Aorta (tissue), 5 donors: ENCODE results near the gene MMUT. TPM values are rescaled to one million over a fixed set of nuclear protein-coding genes. Genes with fewer than 3 reads are reported as not detected.

Source experiments
- ATAC-seq: fragments of 200-7000 bp; cut with Tn5 transposase; one replicate; pipeline ENCODE4 v1.9.1; 2022; ENCODE audit warnings: moderate library complexity; ENCODE audit not compliant: low FRiP score
- DNase-seq, 2 donors: peaks; one replicate each; pipeline ENCODE4 v3.0.0-alpha.2; 2020
- H3K27ac ChIP-seq, 2 donors: one replicate each; pipeline ENCODE4 v1.5.1; 2013; ENCODE audit warnings: low read length in 2 of 2, mild to moderate bottlenecking in 2 of 2, moderate library complexity in 2 of 2, control low read depth in 1 of 2, inconsistent platforms in 1 of 2, low read depth in 1 of 2
- H3K27me3 ChIP-seq, 2 donors: one replicate each; pipeline ENCODE4 v1.6.1; 2013; ENCODE audit warnings: control low read depth in 1 of 2, low read length in 1 of 2, mild to moderate bottlenecking in 1 of 2, moderate library complexity in 1 of 2; ENCODE audit not compliant: insufficient read depth in 2 of 2, control insufficient read depth in 1 of 2
- H3K36me3 ChIP-seq, 2 donors: one replicate each; pipeline ENCODE4 v1.6.1; 2013; ENCODE audit warnings: control low read depth in 1 of 2, low read length in 1 of 2, mild to moderate bottlenecking in 1 of 2; ENCODE audit not compliant: insufficient read depth in 2 of 2, control insufficient read depth in 1 of 2
- H3K4me1 ChIP-seq, 2 donors: one replicate each; pipeline ENCODE4 v1.6.1; 2013; ENCODE audit warnings: low read length in 2 of 2, control low read depth in 1 of 2, mild to moderate bottlenecking in 1 of 2, moderate library complexity in 1 of 2; ENCODE audit not compliant: insufficient read depth in 2 of 2, control insufficient read depth in 1 of 2
- H3K4me3 ChIP-seq, 2 donors: one replicate each; pipeline ENCODE4 v1.5.1; 2013; ENCODE audit warnings: low read length in 2 of 2, control low read depth in 1 of 2, mild to moderate bottlenecking in 1 of 2
- H3K9me3 ChIP-seq: one replicate; pipeline ENCODE4 v1.6.1; 2013; ENCODE audit warnings: mild to moderate bottlenecking, low read length; ENCODE audit not compliant: control insufficient read depth
- WGBS, 2 donors: extraction: QIAGEN DNeasy Blood & Tissue Kit; methylation state at CpG; one replicate each; pipeline ENCODE4 v1.1.7; 2013; 5-methylcytosine and 5-hydroxymethylcytosine counted together
- intact Hi-C, 2 donors: fragments of 100-400 bp; cut with DNase I; formaldehyde crosslinking; loops; one replicate each; pipeline versions ENCODE4 v1.14.2 to v1.15.0; 2022
- long read RNA-seq, 2 donors: library from polyadenylated mRNA; unstranded; transcript quantifications; one replicate each; pipeline ENCODE4 v2.0.0, GENCODE V29; 2020 to 2021
- polyA plus RNA-seq, 2 donors: library from polyadenylated mRNA; stranded (reverse); fragments of 200-250 nt; gene quantifications; one replicate each; pipeline ENCODE4 v1.2.3, GENCODE V29; 2013
- total RNA-seq, 2 donors: library from RNA; stranded (reverse); fragmentation: NEBNext Ultra II Directional; extraction: Animal tissue kit (Norgen Biotek cat#: 25700); gene quantifications; one replicate each; pipeline ENCODE4 v1.2.1, GENCODE V29; 2021
- donor health status: healthy with polysubstance abuse.
- donor health status: Bipolar disorder and iron deficiency.
- donor health status: DM: no; HTN: no; CAD: no.
- donor health status: DM: no; HTN: no; CAD: no.
- donor health status: DM: yes; HTN: yes; CAD: no.

MMUT gene
- 10 to 100 TPM; 20.7 to 24.2 TPM for total RNA-seq
- 10 to 100 TPM; 13.3 to 18.7 TPM for polyA plus RNA-seq
- long read RNA-seq, donor 1, transcript MUT-201 (13 exons, 3,749 nt), result major isoform, 57 of 78 reads
- long read RNA-seq, donor 1, partial matches to known transcripts, result 9 of 78 reads
- long read RNA-seq, donor 1, other reads (novel, unspliced or antisense), result 12 of 78 reads
- long read RNA-seq, donor 2, transcript MUT-201 (13 exons, 3,749 nt), result major isoform, 13 of 20 reads
- long read RNA-seq, donor 2, partial matches to known transcripts, result 1 of 20 reads
- long read RNA-seq, donor 2, other reads (novel, unspliced or antisense), result 6 of 20 reads

DNA sequence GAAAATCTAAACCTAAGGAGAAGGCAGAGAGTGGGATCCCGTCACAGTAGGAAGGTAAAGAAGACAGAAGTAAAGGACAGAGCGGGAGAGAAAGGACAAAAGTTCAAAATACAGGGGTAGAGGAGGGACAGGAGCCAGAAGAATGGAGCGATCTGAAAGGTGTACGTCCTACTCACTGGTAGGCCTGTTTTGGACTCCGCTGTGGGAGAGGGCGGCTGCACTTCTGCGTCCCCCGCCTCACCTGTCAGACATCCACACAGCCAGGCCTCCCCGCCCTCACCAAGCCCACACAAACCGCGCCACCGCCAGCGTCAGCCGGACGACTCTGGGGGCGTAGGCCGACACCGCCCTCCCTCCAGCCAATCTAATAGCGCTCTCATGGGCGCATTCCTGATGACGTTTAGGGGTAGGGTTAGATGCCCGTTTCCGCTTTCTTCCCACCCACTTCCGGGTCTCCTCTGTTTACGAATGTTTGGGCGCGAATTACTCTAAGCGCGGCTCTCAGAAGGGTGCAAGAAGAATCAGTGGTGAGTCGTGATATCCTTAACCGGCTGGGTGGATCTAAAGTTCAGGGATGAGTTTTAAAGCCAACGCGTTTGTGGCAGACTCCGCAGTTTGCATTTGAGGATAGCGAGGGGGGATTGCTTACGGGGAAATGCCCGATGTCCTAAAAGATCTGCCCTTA, at the start of gene MMUT, which contains the start of gene CENPQ:
TSS of gene MMUT (minus strand) at position 327 of the 685 bp plus-strand sequence. CDS start 3,787 bp downstream, outside the sequence.
TSS of gene CENPQ (plus strand) at position 444 of the 685 bp plus-strand sequence. CDS start 6,807 bp downstream, outside the sequence.
- ATAC-seq, result peak; percentile 99
- Histone ChIP-seq H3K4me1 (peaks cover 0 to 2% of the 10 kb centered on the region in 2 donors), H3K4me3 (peak within 1 kb of the TSS; percentile 94 to 100), H3K27ac (peak within 1 kb of the TSS; percentile 43 to 83), H3K36me3 (peaks cover 0 to 1% of the 10 kb centered on the region in 2 donors), H3K27me3 (no peaks in the 10 kb centered on the region), H3K9me3 (no peaks in the 10 kb centered on the region)
- intact Hi-C loops, result no loop called here
- 1% methylated on average over 37 of the region's 37 CpGs for WGBS, 2 donors
- DNase-seq, result peak; percentile 95 to 96

DNA sequence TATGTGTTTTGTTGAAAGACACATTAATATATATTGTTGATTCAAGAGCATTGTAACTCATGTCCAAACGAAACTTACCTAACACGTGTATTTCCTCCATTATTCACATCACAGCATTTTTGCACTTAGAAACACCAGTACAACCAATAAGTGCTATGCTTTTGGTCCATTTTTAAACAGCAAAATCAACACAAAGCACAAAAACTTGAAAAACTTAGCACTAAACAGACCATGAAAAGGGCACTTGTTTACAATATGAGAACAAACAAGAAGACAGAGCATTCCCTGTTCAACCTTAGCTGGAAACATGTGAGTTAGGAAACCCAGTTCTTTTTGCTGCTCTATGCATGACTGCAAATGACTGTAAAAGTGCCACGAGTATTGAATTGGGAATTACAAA, 46.3 kb upstream of the MMUT start:
- DNase-seq, result no peak

DNA sequence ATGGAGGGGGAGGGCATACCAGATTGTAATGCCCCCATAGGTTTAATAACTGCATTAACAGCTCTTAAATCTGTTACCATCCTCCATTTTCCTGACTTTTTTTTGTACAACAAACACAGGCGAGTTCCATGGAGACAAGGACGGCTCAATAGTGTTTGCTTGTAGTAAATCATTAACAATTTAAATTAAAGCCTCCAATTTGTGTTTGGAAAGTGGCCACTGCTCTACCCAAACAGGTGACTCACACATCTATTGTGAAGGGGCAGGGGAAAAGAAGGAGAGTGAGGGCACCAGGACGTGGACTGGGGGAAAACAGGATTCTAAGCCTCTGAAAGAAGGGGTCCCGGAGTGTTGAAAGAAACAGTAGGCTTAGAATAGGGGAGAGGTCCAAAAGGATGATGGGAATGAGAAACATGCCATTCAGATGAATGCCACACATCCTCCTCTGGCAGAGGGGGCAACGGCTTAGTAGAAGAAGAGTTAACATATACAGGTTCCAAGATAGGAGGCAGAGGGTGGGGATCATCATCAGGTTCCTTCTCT, 43.6 kb upstream of the MMUT start:
- ATAC-seq (no peak), DNase-seq (no peak)
- Histone ChIP-seq H3K27me3 (no peaks in the 10 kb centered on the region), H3K27ac (no peak overlapping the region), H3K4me3 (no peak overlapping the region), H3K36me3 (no peaks in the 10 kb centered on the region), H3K4me1 (no peaks in the 10 kb centered on the region), H3K9me3 (no peaks in the 10 kb centered on the region)
- WGBS, 2 donors, result 73 to 81% methylated on average over 5 of the region's 5 CpGs
- intact Hi-C loops, result no loop called here

More for the DNA sequence above, 46.3 kb upstream of the MMUT start:
- Histone ChIP-seq H3K9me3 (no peaks in the 10 kb centered on the region), H3K27me3 (no peaks in the 10 kb centered on the region), H3K4me1 (no peaks in the 10 kb centered on the region), H3K36me3 (no peaks in the 10 kb centered on the region), H3K4me3 (no peak overlapping the region), H3K27ac (no peak overlapping the region)
- 69 to 70% methylated on average over 3 of the region's 3 CpGs for WGBS, 2 donors
- ATAC-seq, result no peak
- intact Hi-C loops, result no loop called here

DNA sequence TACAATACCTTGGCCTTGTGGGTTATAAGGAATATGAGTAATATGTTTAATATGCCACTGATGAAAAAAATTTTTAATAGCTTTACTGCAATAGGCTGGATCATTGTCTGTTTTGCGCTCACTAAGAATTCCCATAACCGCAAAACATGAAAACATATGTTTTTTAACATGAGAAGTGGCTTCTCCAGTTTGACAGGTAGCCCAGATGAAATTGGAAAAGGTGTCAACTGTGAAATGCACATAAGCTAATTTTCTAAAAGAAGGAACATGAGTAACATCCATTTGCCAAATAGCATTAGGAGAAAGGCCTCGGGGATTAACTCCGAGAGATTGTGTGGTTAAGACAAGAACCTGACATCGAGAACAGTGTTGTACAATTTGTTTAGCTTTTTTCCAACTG, 41.6 kb upstream of the MMUT start:
- intact Hi-C loops, result no loop called here
- 70 to 87% methylated on average over 5 of the region's 5 CpGs for WGBS, 2 donors
- no peak for ATAC-seq
- H3K27me3 ChIP-seq, result no peaks in the 10 kb centered on the region
- H3K4me1 ChIP-seq, result no peaks in the 10 kb centered on the region
- no peak for DNase-seq
- H3K27ac ChIP-seq, result no peak overlapping the region
- H3K9me3 ChIP-seq, result no peaks in the 10 kb centered on the region
- H3K36me3 ChIP-seq, result no peaks in the 10 kb centered on the region
- no peak overlapping the region for H3K4me3 ChIP-seq

DNA sequence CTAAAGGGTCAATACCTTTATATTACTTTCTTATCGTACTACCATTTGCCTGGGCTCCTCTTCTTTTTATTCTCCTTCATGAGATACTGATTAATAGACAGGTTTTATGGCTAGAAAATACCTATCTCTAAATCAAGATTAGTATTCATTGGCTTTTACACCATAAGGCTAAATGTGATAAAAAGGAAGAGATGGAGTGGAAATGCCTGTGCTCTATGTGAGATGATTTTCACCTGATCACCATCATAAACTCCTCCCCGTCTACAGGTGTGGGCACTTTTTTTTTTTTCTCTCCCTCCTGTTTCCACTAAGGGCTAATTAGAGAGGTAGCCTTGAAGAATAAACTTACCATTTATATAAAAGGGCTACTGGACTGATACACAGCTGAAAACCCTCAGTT, 36.6 kb upstream of the MMUT start, which contains the start of gene GLYATL3:
TSS of gene GLYATL3 (plus strand) at position 301 of the 400 bp plus-strand sequence. CDS start 12,068 bp downstream, outside the sequence.
- no peaks in the 10 kb centered on the region for H3K9me3 ChIP-seq
- intact Hi-C loops, result no loop called here
- H3K27me3 ChIP-seq, result no peaks in the 10 kb centered on the region
- 41 to 82% methylated on average over 2 of the region's 2 CpGs for WGBS, 2 donors
- no peaks in the 10 kb centered on the region for H3K36me3 ChIP-seq
- H3K4me1 ChIP-seq, result no peaks in the 10 kb centered on the region
- no peak within 1 kb of the TSS for H3K27ac ChIP-seq
- H3K4me3 ChIP-seq, result no peak within 1 kb of the TSS
- ATAC-seq (no peak), DNase-seq (no peak)

DNA sequence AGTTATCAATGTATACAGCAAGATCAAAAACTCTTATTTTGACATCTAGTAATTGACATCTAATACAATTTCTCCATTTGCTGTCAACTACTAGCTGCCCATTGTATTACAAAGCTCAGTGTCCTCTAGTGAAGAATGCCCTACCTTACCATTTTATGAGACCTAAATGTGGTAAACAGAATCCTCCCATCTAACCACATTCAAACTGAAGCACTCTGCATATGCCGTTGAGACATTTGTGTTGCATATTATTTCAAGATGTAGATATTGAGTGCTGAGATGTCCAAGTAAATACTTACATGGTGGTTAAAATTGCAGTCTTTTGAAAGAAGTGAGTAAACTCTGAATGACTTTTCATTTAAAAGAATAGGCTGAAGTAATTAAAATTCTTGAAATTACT, 36.1 kb upstream of the MMUT start:
- no peaks in the 10 kb centered on the region for H3K9me3 ChIP-seq
- ATAC-seq (no peak), DNase-seq (no peak)
- no peaks in the 10 kb centered on the region for H3K27me3 ChIP-seq
- no peaks in the 10 kb centered on the region for H3K36me3 ChIP-seq
- no peak overlapping the region for H3K27ac ChIP-seq
- no peaks in the 10 kb centered on the region for H3K4me1 ChIP-seq
- intact Hi-C loops, result no loop called here
- no peak overlapping the region for H3K4me3 ChIP-seq
- WGBS, 2 donors, result 79 to 89% methylated on average over 1 of the region's 1 CpG

DNA sequence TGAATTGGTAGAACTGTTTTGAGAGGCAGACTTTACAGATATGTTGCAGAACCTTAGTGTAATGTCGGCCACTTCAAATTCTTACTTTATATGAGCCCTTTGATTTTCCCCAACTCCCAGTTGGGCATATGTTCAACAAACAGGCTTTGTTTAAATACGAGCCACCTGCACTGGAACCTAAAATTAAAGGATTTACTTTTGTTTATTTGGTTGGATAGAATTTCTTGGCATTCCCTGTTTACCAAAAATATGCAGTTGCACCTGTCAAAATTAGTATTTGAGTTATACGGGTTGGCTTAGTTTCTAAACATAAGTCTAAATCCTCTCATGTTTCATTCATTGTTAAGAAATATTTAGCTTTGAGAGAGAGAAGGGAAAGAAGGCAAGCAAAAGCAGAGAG, 34.3 kb upstream of the MMUT start:
- H3K4me3 ChIP-seq, result no peak overlapping the region
- ATAC-seq, result no peak
- no peak for DNase-seq
- no peaks in the 10 kb centered on the region for H3K4me1 ChIP-seq
- WGBS, 2 donors, result 72 to 75% methylated on average over 3 of the region's 3 CpGs
- H3K27me3 ChIP-seq, result no peaks in the 10 kb centered on the region
- H3K9me3 ChIP-seq, result no peaks in the 10 kb centered on the region
- H3K36me3 ChIP-seq, result no peaks in the 10 kb centered on the region
- intact Hi-C loops, result no loop called here
- no peak overlapping the region for H3K27ac ChIP-seq

DNA sequence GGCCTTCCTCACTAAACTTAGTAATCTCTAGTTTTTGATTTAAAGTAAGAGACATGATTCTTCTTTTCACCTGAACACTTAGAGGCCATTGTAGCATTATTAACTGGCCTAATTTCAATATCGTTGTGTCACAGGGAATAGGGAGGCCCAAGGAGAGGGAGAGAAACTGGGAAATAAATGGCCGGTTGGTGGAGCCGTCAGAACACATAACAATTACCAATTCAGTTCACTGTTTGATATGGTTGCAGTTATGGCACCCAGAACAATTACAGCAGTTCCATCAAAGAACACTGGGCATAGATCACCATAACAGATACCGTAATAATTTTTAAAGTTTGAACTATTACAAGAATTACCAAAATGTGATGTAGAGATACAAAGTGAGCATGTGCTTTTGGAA, 27.6 kb upstream of the MMUT start:
- no peak for DNase-seq
- Histone ChIP-seq H3K4me1 (no peaks in the 10 kb centered on the region), H3K27me3 (no peaks in the 10 kb centered on the region), H3K27ac (no peak overlapping the region), H3K36me3 (peaks cover 0 to 2% of the 10 kb centered on the region in 2 donors), H3K9me3 (no peaks in the 10 kb centered on the region), H3K4me3 (no peak overlapping the region)
- 98 to 99% methylated on average over 4 of the region's 4 CpGs for WGBS, 2 donors
- no peak for ATAC-seq
- intact Hi-C loops, result no loop called here
